Central memory CD8-positive, alpha-beta T cell (primary cell): Measurements from ENCODE around the gene FGD4.

Experiments
- ATAC-seq: fragments of 150-1000 bp; cut with Tn5 transposase; replicated peaks from 2 replicates; pipeline ENCODE4 v1.10.0; 2022; ENCODE audit warnings: mild to moderate bottlenecking, moderate FRiP score, moderate number of reproducible peaks; ENCODE audit not compliant: poor library complexity, severe bottlenecking; ENCODE audit errors: extremely low read depth
- DNase-seq, 2 donors: peaks; one replicate each; pipeline ENCODE4 v3.0.0; 2021; ENCODE audit warnings: low spot score in 2 of 2
- H3K27ac Mint-ChIP-seq: one replicate; pipeline ENCODE4 v1.8.0; 2022; ENCODE audit warnings: low read depth, mild to moderate bottlenecking, moderate library complexity, mixed read lengths
- H3K27me3 Mint-ChIP-seq: one replicate; pipeline ENCODE4 v1.8.0; 2022; ENCODE audit warnings: mixed read lengths
- H3K36me3 Mint-ChIP-seq: one replicate; pipeline ENCODE4 v1.8.0; 2022; ENCODE audit warnings: mild to moderate bottlenecking, moderate library complexity, mixed read lengths; ENCODE audit not compliant: insufficient read depth
- H3K4me1 Mint-ChIP-seq: one replicate; pipeline ENCODE4 v1.8.0; 2022; ENCODE audit warnings: mixed read lengths
- H3K4me3 Mint-ChIP-seq: one replicate; pipeline ENCODE4 v1.8.0; 2022; ENCODE audit warnings: mild to moderate bottlenecking, moderate library complexity, mixed read lengths
- H3K9me3 Mint-ChIP-seq: one replicate; pipeline ENCODE4 v1.8.0; 2022; ENCODE audit warnings: mixed read lengths

FGD4 gene

GRCh38 chr12:32382226-32382625 is 17.1 kb upstream of the FGD4 start:
- no peaks in the 10 kb centered on the region for H3K36me3 Mint-ChIP-seq
- H3K4me3 Mint-ChIP-seq, result no peak overlapping the region
- ATAC-seq, result no peak
- H3K27me3 Mint-ChIP-seq, result no peaks in the 10 kb centered on the region
- no peaks in the 10 kb centered on the region for H3K9me3 Mint-ChIP-seq
- DNase-seq, result no peak
- no peaks in the 10 kb centered on the region for H3K4me1 Mint-ChIP-seq
- H3K27ac Mint-ChIP-seq, result no peak overlapping the region

GRCh38 chr12:32390572-32391219 is 8.7 kb upstream of the FGD4 start:
- ATAC-seq, result no peak

GRCh38 chr12:32395026-32395425 is 4.3 kb upstream of the FGD4 start:
- no peaks in the 10 kb centered on the region for H3K36me3 Mint-ChIP-seq
- ATAC-seq (no peak), DNase-seq (no peak)
- H3K4me3 Mint-ChIP-seq, result no peak overlapping the region
- H3K4me1 Mint-ChIP-seq, result peaks cover 6% of the 10 kb centered on the region
- peaks cover 44% of the 10 kb centered on the region for H3K27me3 Mint-ChIP-seq
- H3K9me3 Mint-ChIP-seq, result no peaks in the 10 kb centered on the region
- no peak overlapping the region for H3K27ac Mint-ChIP-seq

More at GRCh38 chr12:32390572-32391219, 8.7 kb upstream of the FGD4 start:
- no peak overlapping the region for H3K27ac Mint-ChIP-seq
- H3K4me3 Mint-ChIP-seq, result peak overlapping the region; percentile 45
- no peaks in the 10 kb centered on the region for H3K36me3 Mint-ChIP-seq
- peaks cover 17% of the 10 kb centered on the region for H3K27me3 Mint-ChIP-seq
- peaks cover 6% of the 10 kb centered on the region for H3K4me1 Mint-ChIP-seq
- DNase-seq, result no peak
- no peaks in the 10 kb centered on the region for H3K9me3 Mint-ChIP-seq

DNA sequence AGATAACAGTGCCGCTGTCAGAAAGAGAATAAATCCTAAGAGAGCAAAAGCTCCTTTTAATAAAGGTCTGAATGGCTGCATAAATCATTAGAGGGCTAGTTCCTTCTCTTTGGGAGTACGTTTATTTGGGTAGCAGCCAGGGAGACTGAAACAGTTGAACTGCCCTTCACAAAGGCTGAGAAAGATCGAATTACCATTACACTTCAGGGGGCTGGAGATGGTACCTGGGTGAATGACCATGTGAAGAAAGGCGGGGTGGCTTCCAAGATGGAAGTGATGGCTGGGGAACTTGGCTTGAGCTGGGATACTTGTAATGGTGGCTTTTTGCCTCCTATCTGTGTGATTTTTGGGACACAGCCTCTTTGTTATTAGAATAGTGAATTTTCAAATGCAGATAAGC is 1.7 kb upstream of the FGD4 start:
- ATAC-seq, result no peak

GRCh38 chr12:32398181-32398580 is 1.2 kb upstream of the FGD4 start:
- no peak for ATAC-seq
- Mint-ChIP-seq H3K4me1 (peaks cover 5% of the 10 kb centered on the region), H3K4me3 (peak overlapping the region; percentile 82), H3K9me3 (no peaks in the 10 kb centered on the region), H3K36me3 (no peaks in the 10 kb centered on the region), H3K27me3 (peaks cover 50% of the 10 kb centered on the region), H3K27ac (no peak overlapping the region)
- no peak for DNase-seq

More for the DNA sequence above, 1.7 kb upstream of the FGD4 start:
- no peak for DNase-seq
- H3K27me3 Mint-ChIP-seq, result peaks cover 50% of the 10 kb centered on the region
- peaks cover 5% of the 10 kb centered on the region for H3K4me1 Mint-ChIP-seq
- H3K36me3 Mint-ChIP-seq, result no peaks in the 10 kb centered on the region
- no peaks in the 10 kb centered on the region for H3K9me3 Mint-ChIP-seq
- no peak overlapping the region for H3K27ac Mint-ChIP-seq
- H3K4me3 Mint-ChIP-seq, result no peak overlapping the region

DNA sequence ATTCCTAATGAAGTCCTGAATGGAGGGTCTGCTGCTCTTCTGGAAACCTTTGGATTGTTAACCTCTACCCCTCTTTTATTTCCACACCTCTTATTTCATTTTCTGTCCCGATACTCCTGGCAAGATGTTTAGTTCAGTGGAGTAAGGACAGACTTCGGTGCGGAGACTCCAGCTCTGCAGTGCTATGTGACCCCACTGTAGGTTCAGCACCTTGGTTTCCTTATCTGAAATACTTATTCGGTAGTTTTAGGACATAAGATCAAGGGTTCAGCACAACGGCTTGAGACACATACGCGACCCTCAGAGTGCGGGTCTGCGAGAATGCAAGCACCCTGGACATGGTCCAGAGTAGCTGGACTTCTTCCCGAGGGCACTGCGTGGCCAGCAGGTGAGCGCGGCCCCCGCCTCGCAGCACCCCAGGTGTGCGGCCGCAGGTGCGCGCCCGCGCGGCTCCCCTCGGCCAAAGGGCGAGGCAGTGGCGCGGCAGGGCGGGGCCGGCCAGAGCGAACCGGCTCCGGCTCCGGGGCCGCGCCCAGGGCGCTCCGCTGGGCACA is 465 bp upstream of the FGD4 start:
- Mint-ChIP-seq H3K9me3 (no peaks in the 10 kb centered on the region), H3K27me3 (peaks cover 57% of the 10 kb centered on the region), H3K36me3 (no peaks in the 10 kb centered on the region), H3K27ac (no peak overlapping the region), H3K4me3 (peak overlapping the region; percentile 82), H3K4me1 (peaks cover 5% of the 10 kb centered on the region)
- DNase-seq, result no peak
- no peak for ATAC-seq

- Mint-ChIP-seq H3K36me3 (peaks cover 2% of the 10 kb centered on the region), H3K4me3 (peak overlapping the region; percentile 82), H3K27ac (no peak overlapping the region), H3K27me3 (peaks cover 62% of the 10 kb centered on the region), H3K9me3 (no peaks in the 10 kb centered on the region), H3K4me1 (peaks cover 5% of the 10 kb centered on the region)
- DNase-seq (no peak), ATAC-seq (no peak)
These were observed 835 bp downstream of the FGD4 start for GRCh38 chr12:32400114-32400672.

GRCh38 chr12:32400866-32401265 is 1.5 kb downstream of the FGD4 start:
- Mint-ChIP-seq H3K4me3 (peak overlapping the region; percentile 82), H3K9me3 (no peaks in the 10 kb centered on the region), H3K4me1 (peaks cover 5% of the 10 kb centered on the region), H3K27me3 (peaks cover 62% of the 10 kb centered on the region), H3K36me3 (peaks cover 2% of the 10 kb centered on the region), H3K27ac (no peak overlapping the region)
- DNase-seq (no peak), ATAC-seq (no peak)

- ATAC-seq (no peak), DNase-seq (no peak)
- H3K27ac Mint-ChIP-seq, result no peak overlapping the region
- H3K27me3 Mint-ChIP-seq, result peaks cover 62% of the 10 kb centered on the region
- H3K4me3 Mint-ChIP-seq, result no peak overlapping the region
- H3K36me3 Mint-ChIP-seq, result peaks cover 2% of the 10 kb centered on the region
- peaks cover 5% of the 10 kb centered on the region for H3K4me1 Mint-ChIP-seq
- no peaks in the 10 kb centered on the region for H3K9me3 Mint-ChIP-seq
These were observed 2.8 kb downstream of the FGD4 start for GRCh38 chr12:32402170-32402569.

DNA sequence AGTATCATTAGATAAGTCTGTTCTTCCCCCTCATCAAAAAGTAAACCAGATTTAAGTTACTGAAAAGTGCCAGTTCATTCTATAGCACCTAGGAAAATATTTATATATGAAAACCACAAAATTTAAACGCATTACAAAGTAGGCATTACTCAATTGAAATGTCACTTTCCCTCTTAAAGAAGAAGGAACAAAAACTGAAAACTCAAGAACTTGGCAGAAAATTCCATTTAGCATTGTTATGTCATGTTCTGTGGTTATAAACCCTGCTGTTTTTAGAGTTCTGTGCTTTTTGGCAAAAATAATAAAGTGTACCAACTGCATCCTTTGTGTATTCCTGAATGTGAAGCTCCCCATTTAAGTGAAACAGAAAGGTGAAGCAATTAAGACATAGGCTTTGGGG is 3.6 kb downstream of the FGD4 start:
- peaks cover 62% of the 10 kb centered on the region for H3K27me3 Mint-ChIP-seq
- no peak for DNase-seq
- no peak for ATAC-seq
- H3K36me3 Mint-ChIP-seq, result peaks cover 2% of the 10 kb centered on the region
- no peaks in the 10 kb centered on the region for H3K9me3 Mint-ChIP-seq
- peaks cover 5% of the 10 kb centered on the region for H3K4me1 Mint-ChIP-seq
- no peak overlapping the region for H3K4me3 Mint-ChIP-seq
- no peak overlapping the region for H3K27ac Mint-ChIP-seq

- Mint-ChIP-seq H3K27ac (no peak overlapping the region), H3K4me1 (no peaks in the 10 kb centered on the region), H3K27me3 (peaks cover 44% of the 10 kb centered on the region), H3K4me3 (no peak overlapping the region), H3K9me3 (no peaks in the 10 kb centered on the region), H3K36me3 (peaks cover 2% of the 10 kb centered on the region)
- DNase-seq (no peak), ATAC-seq (no peak)
These were observed 8.4 kb downstream of the FGD4 start for GRCh38 chr12:32407795-32408194.

GRCh38 chr12:32413412-32413811 is 14.1 kb downstream of the FGD4 start:
- Mint-ChIP-seq H3K36me3 (peaks cover 3% of the 10 kb centered on the region), H3K27ac (no peak overlapping the region), H3K27me3 (peaks cover 37% of the 10 kb centered on the region), H3K4me1 (no peaks in the 10 kb centered on the region), H3K4me3 (no peak overlapping the region), H3K9me3 (no peaks in the 10 kb centered on the region)
- DNase-seq, result no peak
- ATAC-seq, result no peak

DNA sequence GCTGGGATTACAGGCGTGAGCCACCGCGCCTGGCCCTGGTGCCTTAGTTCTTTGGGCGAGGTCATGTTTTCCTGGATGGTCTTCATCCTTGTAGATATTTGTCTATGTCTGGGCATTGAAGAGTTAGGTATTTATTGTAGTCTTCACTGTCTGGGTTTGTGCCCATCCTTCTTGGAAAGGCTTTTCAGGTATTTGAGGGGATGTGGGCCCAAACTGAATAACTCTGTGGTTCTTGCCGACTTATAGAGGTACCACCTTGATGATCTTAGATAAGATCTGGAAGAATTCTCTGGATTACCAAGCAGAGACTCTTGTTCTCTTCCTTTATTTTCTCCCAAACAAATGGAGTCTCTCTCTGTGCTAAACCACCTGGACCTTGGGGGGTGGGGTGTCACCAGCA is 18.9 kb downstream of the FGD4 start:
- H3K27ac Mint-ChIP-seq, result no peak overlapping the region
- peaks cover 36% of the 10 kb centered on the region for H3K27me3 Mint-ChIP-seq
- peaks cover 3% of the 10 kb centered on the region for H3K36me3 Mint-ChIP-seq
- H3K9me3 Mint-ChIP-seq, result no peaks in the 10 kb centered on the region
- no peak overlapping the region for H3K4me3 Mint-ChIP-seq
- ATAC-seq (no peak), DNase-seq (no peak)
- H3K4me1 Mint-ChIP-seq, result no peaks in the 10 kb centered on the region
